NOMO-1 treated with dmso at 0.1 percent for 144 hours (cell line): ENCODE data around the gene SF1.

Source experiments
- DNase-seq: peaks from one replicate; lab custom pipeline; 2025; ENCODE audit not compliant: unreplicated experiment; lab: John Stamatoyannopoulos, UW

SF1 gene

GRCh38 chr11:64762277-64762673 lies 16.1 kb downstream of the SF1 start:
- no peak for DNase-seq

GRCh38 chr11:64760759-64761420 lies 17.5 kb downstream of the SF1 start:
- DNase-seq, result no peak

GRCh38 chr11:64759722-64760719 lies 18.3 kb downstream of the SF1 start, which contains the start of gene PYGM:
TSS of gene PYGM (minus strand) at chr11:64759974. CDS start at chr11:64759898, 76 bp downstream.
- no peak for DNase-seq

GRCh38 chr11:64759131-64759721 lies 19.1 kb downstream of the SF1 start:
- no peak for DNase-seq

GRCh38 chr11:64758330-64759079 lies 19.8 kb downstream of the SF1 start:
- no peak for DNase-seq

- no peak for DNase-seq
These were observed 20.6 kb downstream of the SF1 start for GRCh38 chr11:64757549-64758329.

GRCh38 chr11:64755681-64756361 lies 22.5 kb downstream of the SF1 start:
- DNase-seq, result no peak

- DNase-seq, result no peak
These were observed 23.3 kb downstream of the SF1 start for GRCh38 chr11:64754919-64755662.

- DNase-seq, result no peak
These were observed 24.0 kb downstream of the SF1 start for GRCh38 chr11:64754124-64754918.

GRCh38 chr11:64753380-64754123 lies 24.8 kb downstream of the SF1 start:
- DNase-seq, result no peak

- no peak for DNase-seq
These were observed 25.3 kb downstream of the SF1 start for GRCh38 chr11:64753019-64753379.

GRCh38 chr11:64752175-64752970 lies 26.0 kb downstream of the SF1 start:
- no peak for DNase-seq

GRCh38 chr11:64751580-64751979 lies 26.8 kb downstream of the SF1 start:
- no peak for DNase-seq

- DNase-seq, result no peak
These were observed 27.2 kb downstream of the SF1 start for GRCh38 chr11:64751136-64751535.

GRCh38 chr11:64750361-64751054 lies 27.8 kb downstream of the SF1 start:
- no peak for DNase-seq
